HepG2 (cell line): ENCODE data around the gene RAB15. TPM values are rescaled to one million over a fixed set of nuclear protein-coding genes. Genes with fewer than 3 reads are reported as not detected.

Experiments
- ATAC-seq: fragments of 200-7000 bp; cut with Tn5 transposase; 3 replicates; pipeline ENCODE4 v1.9.1; 2020; ENCODE audit warnings: mild to moderate bottlenecking, moderate library complexity
- BruUV-seq: library from RNA; stranded (reverse); fragments of 400-500 nt; replicated peaks from 2 replicates; lab custom pipeline; 2021; lab: Mats Ljungman, UMichigan
- CTCF ChIA-PET: fragments of 300-600 bp; formaldehyde crosslinking; extraction: SDS; loops from one replicate; lab custom pipeline; 2021; ENCODE audit warnings: low total read pairs, inconsistent platforms, low intra/inter-chr PET ratio; lab: Yijun Ruan, JAX
- POLR2A ChIA-PET: fragments of 350-600 bp; sonication (Branson Sonifier 250); formaldehyde crosslinking; loops from one replicate; lab custom pipeline; 2020; ENCODE audit warnings: antibody characterized with exemption, inconsistent platforms; lab: Yijun Ruan, JAX
- DNase-seq: peaks from one replicate; pipeline ENCODE4 v3.0.0-alpha.2; 2015; ENCODE audit warnings: low spot score
- FAIRE-seq: peaks from 3 replicates; lab custom pipeline; 2011; peaks lifted over from hg19 to GRCh38; lab: Jason Lieb, UNC
- H2AFZ ChIP-seq: one replicate; pipeline ENCODE4 v1.6.1; 2011; ENCODE audit warnings: low read length, inconsistent platforms
- H3K27ac ChIP-seq: fragments of 300-600 bp; 3 replicates; pipeline ENCODE4 v1.8.0; 2011; ENCODE audit warnings: mixed run types, mild to moderate bottlenecking, mixed read lengths, low read length, inconsistent platforms; ENCODE audit not compliant: insufficient read depth; ENCODE audit errors: extremely low read length
- H3K27me3 ChIP-seq, 2 experiments: fragments of 200-600 bp in 1 of 2; 2 replicates in 1 of 2; 3 replicates in 1 of 2; pipeline versions ENCODE4 v1.6.0 to v1.8.0; 2011; ENCODE audit warnings: low read length in 2 of 2, mild to moderate bottlenecking in 2 of 2, moderate library complexity in 2 of 2, inconsistent platforms in 1 of 2; ENCODE audit not compliant: insufficient read depth in 2 of 2, control insufficient read depth in 1 of 2
- H3K36me3 ChIP-seq, 2 experiments: fragments of 200-600 bp in 1 of 2; replicated peaks in 1 of 2; 2 replicates in 1 of 2; 3 replicates in 1 of 2; pipeline versions ENCODE4 v1.5.1 to v1.8.0; 2011; ENCODE audit warnings: low read length in 2 of 2, inconsistent platforms in 1 of 2; ENCODE audit not compliant: insufficient read depth in 2 of 2, control insufficient read depth in 1 of 2
- H3K4me1 ChIP-seq: 2 replicates; pipeline ENCODE4 v1.5.1; 2012; ENCODE audit warnings: low read length, inconsistent platforms; ENCODE audit not compliant: insufficient read depth
- H3K4me2 ChIP-seq: 2 replicates; pipeline ENCODE4 v1.6.0; 2011; ENCODE audit warnings: low read depth, low read length, inconsistent platforms
- H3K4me3 ChIP-seq, 3 experiments: fragments of 200-600 bp in 1 of 3; sonication (generic), shearing (Covaris generic) in 1 of 3; replicated peaks in 1 of 3; 2 replicates each; pipeline ENCODE4 v1.5.1; 2011 to 2016; ENCODE audit warnings: low read length in 3 of 3, inconsistent platforms in 2 of 3, low read depth in 2 of 3, mild to moderate bottlenecking in 2 of 3, control low read depth in 1 of 3, mixed read lengths in 1 of 3; ENCODE audit not compliant: insufficient read depth in 1 of 3
- H3K79me2 ChIP-seq: one replicate; pipeline ENCODE4 v1.6.1; 2011; ENCODE audit warnings: low read length, inconsistent platforms; ENCODE audit not compliant: insufficient read depth
- H3K9ac ChIP-seq: 2 replicates; pipeline ENCODE4 v1.6.0; 2011; ENCODE audit warnings: mild to moderate bottlenecking, low read depth, low read length, inconsistent platforms; ENCODE audit not compliant: insufficient read depth
- H3K9me3 ChIP-seq: 2 replicates; pipeline ENCODE4 v1.5.1; 2012; ENCODE audit warnings: mild to moderate bottlenecking, low read length
- H4K20me1 ChIP-seq: 2 replicates; pipeline ENCODE4 v1.6.0; 2011; ENCODE audit warnings: inconsistent platforms, mild to moderate bottlenecking, low read length, moderate library complexity; ENCODE audit not compliant: insufficient read depth
- ADNP ChIP-seq: sonication (generic); formaldehyde crosslinking; IDR thresholded peaks from 2 replicates; pipeline ENCODE4 v1.4.0; 2020; ENCODE audit warnings: missing genetic modification reagents
- DNMT1 ChIP-seq: sonication (generic); formaldehyde crosslinking; IDR thresholded peaks from 2 replicates; pipeline ENCODE4 v1.5.1; 2020; ENCODE audit warnings: mild to moderate bottlenecking, missing genetic modification reagents
- FOSL2 ChIP-seq: sonication (generic); formaldehyde crosslinking; IDR thresholded peaks from 2 replicates; pipeline ENCODE4 v1.4.0; 2020; ENCODE audit warnings: missing genetic modification reagents
- GATAD2A ChIP-seq: IDR thresholded peaks from 2 replicates; pipeline ENCODE4 v1.6.1; 2016
- HNF1A ChIP-seq, 2 experiments: sonication (generic) in 1 of 2; formaldehyde crosslinking in 1 of 2; IDR thresholded peaks; 2 replicates each; pipeline versions ENCODE4 v1.4.0 to v1.6.1; 2016 to 2020; ENCODE audit warnings: borderline replicate concordance in 1 of 2, low read depth in 1 of 2, mild to moderate bottlenecking in 1 of 2, missing genetic modification reagents in 1 of 2
- JUND ChIP-seq: sonication (generic); formaldehyde crosslinking; IDR thresholded peaks from 2 replicates; pipeline ENCODE4 v1.8.0; 2022; ENCODE audit warnings: mild to moderate bottlenecking, missing genetic modification reagents
- MIXL1 ChIP-seq: IDR thresholded peaks from 2 replicates; pipeline ENCODE4 v1.6.1; 2016
- MXD3 ChIP-seq: IDR thresholded peaks from 2 replicates; pipeline ENCODE4 v1.6.1; 2016; ENCODE audit warnings: mild to moderate bottlenecking, missing biosample characterization, missing genetic modification reagents
- NFYB ChIP-seq: sonication (generic); formaldehyde crosslinking; IDR thresholded peaks from 2 replicates; pipeline ENCODE4 v1.4.0; 2020; ENCODE audit warnings: missing genetic modification reagents
- RAD21 ChIP-seq: fragments of 450-650 bp; formaldehyde crosslinking; IDR thresholded peaks from 2 replicates; pipeline ENCODE4 v1.5.0; 2020; ENCODE audit warnings: mild to moderate bottlenecking
- SMC3 ChIP-seq: IDR thresholded peaks from 2 replicates; pipeline ENCODE4 v1.6.1; 2011; ENCODE audit warnings: low read length, improper control_type of control experiment
- U2AF2 ChIP-seq: fragments of 200-400 bp; formaldehyde crosslinking; IDR thresholded peaks from 2 replicates; pipeline ENCODE4 v1.6.1; 2017; ENCODE audit warnings: low read depth, mild to moderate bottlenecking, low read length
- ZBTB20 ChIP-seq: sonication (generic); formaldehyde crosslinking; IDR thresholded peaks from 2 replicates; pipeline ENCODE4 v1.8.1; 2023; ENCODE audit warnings: missing genetic modification reagents, low read depth, mild to moderate bottlenecking, borderline replicate concordance
- ZNF326 ChIP-seq: sonication (generic); formaldehyde crosslinking; IDR thresholded peaks from 2 replicates; pipeline ENCODE4 v1.4.0; 2020; ENCODE audit warnings: missing genetic modification reagents, borderline replicate concordance
- ZNF740 ChIP-seq: sonication (generic); formaldehyde crosslinking; IDR thresholded peaks from 2 replicates; pipeline ENCODE4 v1.4.0; 2020; ENCODE audit warnings: missing genetic modification reagents
- WGBS: methylation state at CpG from one replicate; pipeline ENCODE4 v1.1.6; 2017; ENCODE audit warnings: low lambda C conversion rate; 5-methylcytosine and 5-hydroxymethylcytosine counted together
- in situ Hi-C: cut with HindIII; loops from 2 replicates; pipeline ENCODE4 v1.10.0; 2017; ENCODE audit warnings: low pct_unique_long_range_greater_than_20kb; ENCODE audit not compliant: extremely low pct_ligation_motif_present
- intact Hi-C: fragments of 100-400 bp; cut with micrococcal nuclease; formaldehyde crosslinking; loops from one replicate; pipeline ENCODE4 v1.10.0; 2022; ENCODE audit not compliant: unreplicated experiment
- polyA plus RNA-seq, 8 experiments: library from polyadenylated mRNA; depleted of rRNA in 3 of 8; stranded (reverse) in 7 of 8; unstranded in 1 of 8; fragments of >200 nt; fragmentation: Illumina TruSeq in 4 of 8; extraction: Trizol in 4 of 8; gene quantifications; 2 replicates each; pipeline versions ENCODE4 v1.2.1 to v1.2.3, GENCODE V29; 2011 to 2016; ENCODE audit warnings: low read depth in 4 of 8, missing spikeins in 1 of 8, mixed read lengths in 1 of 8; ENCODE audit not compliant: insufficient read depth in 1 of 8
- total RNA-seq, 5 experiments: library from RNA; depleted of rRNA; stranded (reverse); fragments of >200 nt; fragmentation: Illumina TruSeq; extraction: Trizol; gene quantifications; 2 replicates each; pipeline ENCODE4 v1.2.3, GENCODE V29; 2016; ENCODE audit warnings: low read depth in 1 of 5

RAB15 gene
- total and polyA plus RNA-seq, 2 of the 13 experiments (the other 11 are each of a cell fraction or from before 2014, with no cell fraction given) = 7.4 to 18.5 TPM

GRCh38 chr14:64983439-64984310, 11.5 kb upstream of the RAB15 start (continued):
- TF ChIP-seq MXD3 (no peak), DNMT1 (CRISPR knock-in tag) (no peak), ZBTB20 (CRISPR knock-in tag) (no peak), SMC3 (peak; percentile 37; the same call in 1 of the 2 replicates), GATAD2A (CRISPR knock-in tag) (0 out of 2 replicates have a peak, but pooled peaks have one; percentile 18), ZNF326 (no peak), JUND (CRISPR knock-in tag) (no peak), ADNP (no peak), ZNF740 (no peak), RAD21 (CRISPR knock-in tag) (0 out of 2 replicates have a peak, but pooled peaks have one; percentile 20)

GRCh38 chr14:64979336-64980074, 7.4 kb upstream of the RAB15 start:
- no peak for FAIRE-seq
- Histone ChIP-seq H3K9me3 (no peaks in the 10 kb centered on the region), H3K27ac (peak overlapping the region; percentile 20), H3K4me2 (peak overlapping the region; percentile 5), H3K4me1 (peaks cover 39% of the 10 kb centered on the region), H3K9ac (peak overlapping the region; percentile 1; the same call in 1 of the 2 replicates), H2AFZ (no peak overlapping the region), H4K20me1 (no peaks in the 10 kb centered on the region), H3K27me3 (no peaks in the 10 kb centered on the region), H3K36me3 (no peaks in the 10 kb centered on the region), H3K79me2 (no peaks in the 10 kb centered on the region), H3K4me3 (no peak overlapping the region)
- no TSS peak for BruUV-seq
- 66% methylated on average over 5 of the region's 5 CpGs for WGBS
- DNase-seq = no peak
- ChIA-PET POLR2A (interaction anchor here (0.9 to 1.0 kb wide), 2 partner anchors 31 to 38 kb away, joined by 3 read pairs; no protein-coding TSS in a partner anchor), CTCF (no interaction called here)
- intact Hi-C loops = loop anchor here (5.0 kb wide), 1 partner anchor 177 kb away; no protein-coding TSS in a partner anchor
- ATAC-seq = peak; percentile 60
- in situ Hi-C loops = loop anchor here (10.0 kb wide), 1 partner anchor 155 kb away; no protein-coding TSS in a partner anchor
- TF ChIP-seq HNF1A (IDR thresholded peaks at IDR 0.05; ENCODE audit: low read depth) = peak; percentile 17; the same call in 1 of the 2 replicates
- no peak for TF ChIP-seq HNF1A (CRISPR knock-in tag; IDR thresholded peaks at IDR 0.05; ENCODE audit: borderline replicate concordance)
- no peak for TF ChIP-seq RAD21 (CRISPR knock-in tag)
- TF ChIP-seq MIXL1 (CRISPR knock-in tag) = 0 out of 2 replicates have a peak, but pooled peaks have one; percentile 53
- TF ChIP-seq NFYB = no peak
- TF ChIP-seq U2AF2 = no peak
- TF ChIP-seq FOSL2 (CRISPR knock-in tag) = peak; percentile 25; the same call in 1 of the 2 replicates
